HepG2 (cell line): ENCODE data around the gene SPINK5. TPM values are rescaled to one million over a fixed set of nuclear protein-coding genes. Genes with fewer than 3 reads are reported as not detected.

Experiments
- ATAC-seq: fragments of 200-7000 bp; cut with Tn5 transposase; 3 replicates; pipeline ENCODE4 v1.9.1; 2020; ENCODE audit warnings: mild to moderate bottlenecking, moderate library complexity
- BruUV-seq: library from RNA; stranded (reverse); fragments of 400-500 nt; replicated peaks from 2 replicates; lab custom pipeline; 2021; lab: Mats Ljungman, UMichigan
- CTCF ChIA-PET: fragments of 300-600 bp; formaldehyde crosslinking; extraction: SDS; loops from one replicate; lab custom pipeline; 2021; ENCODE audit warnings: low total read pairs, inconsistent platforms, low intra/inter-chr PET ratio; lab: Yijun Ruan, JAX
- POLR2A ChIA-PET: fragments of 350-600 bp; sonication (Branson Sonifier 250); formaldehyde crosslinking; loops from one replicate; lab custom pipeline; 2020; ENCODE audit warnings: antibody characterized with exemption, inconsistent platforms; lab: Yijun Ruan, JAX
- DNase-seq: peaks from one replicate; pipeline ENCODE4 v3.0.0-alpha.2; 2015; ENCODE audit warnings: low spot score
- FAIRE-seq: peaks from 3 replicates; lab custom pipeline; 2011; peaks lifted over from hg19 to GRCh38; lab: Jason Lieb, UNC
- H2AFZ ChIP-seq: one replicate; pipeline ENCODE4 v1.6.1; 2011; ENCODE audit warnings: low read length, inconsistent platforms
- H3K27ac ChIP-seq: fragments of 300-600 bp; 3 replicates; pipeline ENCODE4 v1.8.0; 2011; ENCODE audit warnings: mixed run types, mild to moderate bottlenecking, mixed read lengths, low read length, inconsistent platforms; ENCODE audit not compliant: insufficient read depth; ENCODE audit errors: extremely low read length
- H3K27me3 ChIP-seq, 2 experiments: fragments of 200-600 bp in 1 of 2; 2 replicates in 1 of 2; 3 replicates in 1 of 2; pipeline versions ENCODE4 v1.6.0 to v1.8.0; 2011; ENCODE audit warnings: low read length in 2 of 2, mild to moderate bottlenecking in 2 of 2, moderate library complexity in 2 of 2, inconsistent platforms in 1 of 2; ENCODE audit not compliant: insufficient read depth in 2 of 2, control insufficient read depth in 1 of 2
- H3K36me3 ChIP-seq, 2 experiments: fragments of 200-600 bp in 1 of 2; replicated peaks in 1 of 2; 2 replicates in 1 of 2; 3 replicates in 1 of 2; pipeline versions ENCODE4 v1.5.1 to v1.8.0; 2011; ENCODE audit warnings: low read length in 2 of 2, inconsistent platforms in 1 of 2; ENCODE audit not compliant: insufficient read depth in 2 of 2, control insufficient read depth in 1 of 2
- H3K4me1 ChIP-seq: 2 replicates; pipeline ENCODE4 v1.5.1; 2012; ENCODE audit warnings: low read length, inconsistent platforms; ENCODE audit not compliant: insufficient read depth
- H3K4me2 ChIP-seq: 2 replicates; pipeline ENCODE4 v1.6.0; 2011; ENCODE audit warnings: low read depth, low read length, inconsistent platforms
- H3K4me3 ChIP-seq, 3 experiments: fragments of 200-600 bp in 1 of 3; sonication (generic), shearing (Covaris generic) in 1 of 3; replicated peaks in 1 of 3; 2 replicates each; pipeline ENCODE4 v1.5.1; 2011 to 2016; ENCODE audit warnings: low read length in 3 of 3, inconsistent platforms in 2 of 3, low read depth in 2 of 3, mild to moderate bottlenecking in 2 of 3, control low read depth in 1 of 3, mixed read lengths in 1 of 3; ENCODE audit not compliant: insufficient read depth in 1 of 3
- H3K79me2 ChIP-seq: one replicate; pipeline ENCODE4 v1.6.1; 2011; ENCODE audit warnings: low read length, inconsistent platforms; ENCODE audit not compliant: insufficient read depth
- H3K9ac ChIP-seq: 2 replicates; pipeline ENCODE4 v1.6.0; 2011; ENCODE audit warnings: mild to moderate bottlenecking, low read depth, low read length, inconsistent platforms; ENCODE audit not compliant: insufficient read depth
- H3K9me3 ChIP-seq: 2 replicates; pipeline ENCODE4 v1.5.1; 2012; ENCODE audit warnings: mild to moderate bottlenecking, low read length
- H4K20me1 ChIP-seq: 2 replicates; pipeline ENCODE4 v1.6.0; 2011; ENCODE audit warnings: inconsistent platforms, mild to moderate bottlenecking, low read length, moderate library complexity; ENCODE audit not compliant: insufficient read depth
- ARNT ChIP-seq: fragments of 450-650 bp; IDR thresholded peaks from 2 replicates; pipeline ENCODE4 v1.6.1; 2017
- GATAD1 ChIP-seq: IDR thresholded peaks from 2 replicates; pipeline ENCODE4 v1.6.1; 2016; ENCODE audit warnings: missing genetic modification reagents, missing compliant biosample characterization
- HOXA5 ChIP-seq: sonication (generic); formaldehyde crosslinking; IDR thresholded peaks from 2 replicates; pipeline ENCODE4 v1.4.0; 2020; ENCODE audit warnings: missing genetic modification reagents
- KLF12 ChIP-seq: sonication (generic); formaldehyde crosslinking; IDR thresholded peaks from 2 replicates; pipeline ENCODE4 v1.4.0; 2020; ENCODE audit warnings: missing genetic modification reagents, borderline replicate concordance
- KLF6 ChIP-seq: IDR thresholded peaks from 2 replicates; pipeline ENCODE4 v1.8.0; 2016; ENCODE audit warnings: missing biosample characterization, missing genetic modification reagents
- KMT2B ChIP-seq: IDR thresholded peaks from 2 replicates; pipeline ENCODE4 v1.6.1; 2016; ENCODE audit warnings: missing genetic modification reagents, missing compliant biosample characterization
- SMARCE1 ChIP-seq: fragments of 450-650 bp; IDR thresholded peaks from 2 replicates; pipeline ENCODE4 v1.6.1; 2017; ENCODE audit warnings: borderline replicate concordance
- ZBTB34 ChIP-seq: sonication (generic); formaldehyde crosslinking; IDR thresholded peaks from 2 replicates; pipeline ENCODE4 v1.8.0; 2022; ENCODE audit warnings: mild to moderate bottlenecking, missing genetic modification reagents
- ZNF629 ChIP-seq: sonication (generic); formaldehyde crosslinking; conservative IDR thresholded peaks from 2 replicates; pipeline ENCODE4 v1.5.0; 2020; ENCODE audit warnings: missing genetic modification reagents
- WGBS: methylation state at CpG from one replicate; pipeline ENCODE4 v1.1.6; 2017; ENCODE audit warnings: low lambda C conversion rate; 5-methylcytosine and 5-hydroxymethylcytosine counted together
- in situ Hi-C: cut with HindIII; loops from 2 replicates; pipeline ENCODE4 v1.10.0; 2017; ENCODE audit warnings: low pct_unique_long_range_greater_than_20kb; ENCODE audit not compliant: extremely low pct_ligation_motif_present
- intact Hi-C: fragments of 100-400 bp; cut with micrococcal nuclease; formaldehyde crosslinking; loops from one replicate; pipeline ENCODE4 v1.10.0; 2022; ENCODE audit not compliant: unreplicated experiment
- polyA plus RNA-seq, 8 experiments: library from polyadenylated mRNA; depleted of rRNA in 3 of 8; stranded (reverse) in 7 of 8; unstranded in 1 of 8; fragments of >200 nt; fragmentation: Illumina TruSeq in 4 of 8; extraction: Trizol in 4 of 8; gene quantifications; 2 replicates each; pipeline versions ENCODE4 v1.2.1 to v1.2.3, GENCODE V29; 2011 to 2016; ENCODE audit warnings: low read depth in 4 of 8, missing spikeins in 1 of 8, mixed read lengths in 1 of 8; ENCODE audit not compliant: insufficient read depth in 1 of 8
- total RNA-seq, 5 experiments: library from RNA; depleted of rRNA; stranded (reverse); fragments of >200 nt; fragmentation: Illumina TruSeq; extraction: Trizol; gene quantifications; 2 replicates each; pipeline ENCODE4 v1.2.3, GENCODE V29; 2016; ENCODE audit warnings: low read depth in 1 of 5
- TF ChIP-seq, protein P1 (sequence below): sonication (generic); formaldehyde crosslinking; IDR thresholded peaks from 2 replicates; pipeline ENCODE4 v1.5.0; 2020; ENCODE audit warnings: mild to moderate bottlenecking, missing genetic modification reagents
- TF ChIP-seq, protein P2 (sequence below): sonication (generic); formaldehyde crosslinking; IDR thresholded peaks from 2 replicates; pipeline ENCODE4 v1.5.0; 2020; ENCODE audit warnings: missing genetic modification reagents

Gene SPINK5
- total and polyA plus RNA-seq, 2 of the 13 experiments (the other 11 are each of a cell fraction or from before 2014, with no cell fraction given): 0.03 TPM; not detected in 1

DNA sequence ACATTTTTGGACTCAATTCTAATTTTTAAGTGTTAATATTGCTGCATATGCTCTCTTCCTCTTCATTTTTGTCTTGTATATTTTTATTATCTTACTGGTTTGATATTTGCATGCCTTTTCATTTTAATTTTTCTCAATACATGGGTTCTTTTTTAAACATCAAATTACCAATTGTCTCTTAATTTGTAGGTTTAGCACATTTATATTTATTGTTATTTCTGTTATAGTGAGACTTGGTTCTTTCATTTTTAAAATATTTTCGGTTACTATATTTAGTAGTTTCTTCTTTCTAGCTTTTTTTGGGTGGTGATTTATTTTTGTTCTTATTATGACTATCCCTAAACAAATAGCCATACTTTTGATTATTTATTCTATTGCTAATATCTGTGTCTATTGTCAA, 19.4 kb downstream of the SPINK5 start:
- in situ Hi-C loops: no loop called here
- Histone ChIP-seq H3K4me2 (no peak overlapping the region), H3K27me3 (no peaks in the 10 kb centered on the region), H3K27ac (no peak overlapping the region), H4K20me1 (no peaks in the 10 kb centered on the region), H3K9ac (no peak overlapping the region), H3K9me3 (no peaks in the 10 kb centered on the region), H3K79me2 (no peaks in the 10 kb centered on the region), H2AFZ (no peak overlapping the region), H3K4me1 (no peaks in the 10 kb centered on the region), H3K36me3 (no peaks in the 10 kb centered on the region), H3K4me3 (no peak overlapping the region)
- TF ChIP-seq GATAD1 (CRISPR knock-in tag) (no peak), KLF12 (CRISPR knock-in tag) (no peak), KLF6 (CRISPR knock-in tag) (no peak), KMT2B (no peak), HOXA5 (CRISPR knock-in tag) (no peak), ARNT (no peak), ZNF629 (CRISPR knock-in tag) (no peak), ZBTB34 (CRISPR knock-in tag) (no peak), SMARCE1 (no peak)
- TF ChIP-seq, protein P1, sequence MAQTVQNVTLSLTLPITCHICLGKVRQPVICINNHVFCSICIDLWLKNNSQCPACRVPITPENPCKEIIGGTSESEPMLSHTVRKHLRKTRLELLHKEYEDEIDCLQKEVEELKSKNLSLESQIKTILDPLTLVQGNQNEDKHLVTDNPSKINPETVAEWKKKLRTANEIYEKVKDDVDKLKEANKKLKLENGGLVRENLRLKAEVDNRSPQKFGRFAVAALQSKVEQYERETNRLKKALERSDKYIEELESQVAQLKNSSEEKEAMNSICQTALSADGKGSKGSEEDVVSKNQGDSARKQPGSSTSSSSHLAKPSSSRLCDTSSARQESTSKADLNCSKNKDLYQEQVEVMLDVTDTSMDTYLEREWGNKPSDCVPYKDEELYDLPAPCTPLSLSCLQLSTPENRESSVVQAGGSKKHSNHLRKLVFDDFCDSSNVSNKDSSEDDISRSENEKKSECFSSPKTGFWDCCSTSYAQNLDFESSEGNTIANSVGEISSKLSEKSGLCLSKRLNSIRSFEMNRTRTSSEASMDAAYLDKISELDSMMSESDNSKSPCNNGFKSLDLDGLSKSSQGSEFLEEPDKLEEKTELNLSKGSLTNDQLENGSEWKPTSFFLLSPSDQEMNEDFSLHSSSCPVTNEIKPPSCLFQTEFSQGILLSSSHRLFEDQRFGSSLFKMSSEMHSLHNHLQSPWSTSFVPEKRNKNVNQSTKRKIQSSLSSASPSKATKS: no peak
- TF ChIP-seq, protein P2, sequence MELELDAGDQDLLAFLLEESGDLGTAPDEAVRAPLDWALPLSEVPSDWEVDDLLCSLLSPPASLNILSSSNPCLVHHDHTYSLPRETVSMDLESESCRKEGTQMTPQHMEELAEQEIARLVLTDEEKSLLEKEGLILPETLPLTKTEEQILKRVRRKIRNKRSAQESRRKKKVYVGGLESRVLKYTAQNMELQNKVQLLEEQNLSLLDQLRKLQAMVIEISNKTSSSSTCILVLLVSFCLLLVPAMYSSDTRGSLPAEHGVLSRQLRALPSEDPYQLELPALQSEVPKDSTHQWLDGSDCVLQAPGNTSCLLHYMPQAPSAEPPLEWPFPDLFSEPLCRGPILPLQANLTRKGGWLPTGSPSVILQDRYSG (CRISPR knock-in tag): no peak
- DNase-seq (no peak), ATAC-seq (no peak), FAIRE-seq (no peak)
- intact Hi-C loops: no loop called here
- ChIA-PET POLR2A (no interaction called here), CTCF (no interaction called here)
- no TSS peak for BruUV-seq
- whole genome bisulfite sequencing: 2% methylated on average over 1 of the region's 1 CpG
